H9 (cell line): ENCODE data around the gene TTC9. TPM values are rescaled to one million over a fixed set of nuclear protein-coding genes. Genes with fewer than 3 reads are reported as not detected.

ENCODE experiments used
- DNase-seq: peaks from one replicate; pipeline ENCODE4 v3.0.0-alpha.2; 2017
- H2AFZ ChIP-seq: one replicate; pipeline ENCODE4 v1.6.1; 2013; ENCODE audit warnings: mild to moderate bottlenecking, low read length, control low read depth, moderate library complexity
- H2AK5ac ChIP-seq: 2 replicates; pipeline ENCODE4 v1.6.1; 2013; ENCODE audit warnings: low read length, control low read depth, mixed read lengths; ENCODE audit not compliant: insufficient read length
- H2BK120ac ChIP-seq: one replicate; pipeline ENCODE4 v1.6.1; 2013; ENCODE audit warnings: low read depth, mild to moderate bottlenecking, low read length, control low read depth, inconsistent platforms; ENCODE audit not compliant: poor library complexity, severe bottlenecking
- H2BK12ac ChIP-seq: 2 replicates; pipeline ENCODE4 v1.6.1; 2013; ENCODE audit warnings: low read length, control low read depth, mixed read lengths, low read depth; ENCODE audit not compliant: insufficient read length
- H2BK15ac ChIP-seq: 2 replicates; pipeline ENCODE4 v1.6.1; 2013; ENCODE audit warnings: low read depth, low read length, control low read depth
- H2BK20ac ChIP-seq: one replicate; pipeline ENCODE4 v1.6.1; 2013; ENCODE audit warnings: low read depth, mild to moderate bottlenecking, low read length, control low read depth, inconsistent platforms; ENCODE audit not compliant: poor library complexity, severe bottlenecking
- H2BK5ac ChIP-seq: 2 replicates; pipeline ENCODE4 v1.6.1; 2013; ENCODE audit warnings: low read length, control low read depth, mixed read lengths; ENCODE audit not compliant: insufficient read length
- H3K14ac ChIP-seq: 2 replicates; pipeline ENCODE4 v1.6.1; 2013; ENCODE audit warnings: low read length, control low read depth; ENCODE audit not compliant: insufficient read depth
- H3K18ac ChIP-seq: 2 replicates; pipeline ENCODE4 v1.6.1; 2013; ENCODE audit warnings: low read depth, mild to moderate bottlenecking, mixed read lengths, low read length, control low read depth; ENCODE audit not compliant: insufficient read length
- H3K23ac ChIP-seq: 2 replicates; pipeline ENCODE4 v1.6.1; 2013; ENCODE audit warnings: low read length, control low read depth, mixed read lengths, low read depth; ENCODE audit not compliant: insufficient read length
- H3K23me2 ChIP-seq: 2 replicates; pipeline ENCODE4 v1.6.1; 2013; ENCODE audit warnings: low read depth, mild to moderate bottlenecking, mixed read lengths, low read length, control low read depth; ENCODE audit not compliant: insufficient read length, poor library complexity, severe bottlenecking
- H3K27ac ChIP-seq: 2 replicates; pipeline ENCODE4 v1.5.1; 2013; ENCODE audit warnings: low read length, control low read depth, mixed read lengths, low read depth; ENCODE audit not compliant: insufficient read length
- H3K27me3 ChIP-seq: 2 replicates; pipeline ENCODE4 v1.6.1; 2013; ENCODE audit warnings: low read length, control low read depth, inconsistent platforms; ENCODE audit not compliant: insufficient read depth
- H3K4ac ChIP-seq: 2 replicates; pipeline ENCODE4 v1.6.1; 2013; ENCODE audit warnings: low read depth, mild to moderate bottlenecking, control low read depth, inconsistent platforms, low read length, moderate library complexity
- H3K4me1 ChIP-seq: 2 replicates; pipeline ENCODE4 v1.6.1; 2013; ENCODE audit warnings: low read length, control low read depth, inconsistent platforms; ENCODE audit not compliant: insufficient read depth
- H3K4me2 ChIP-seq: 2 replicates; pipeline ENCODE4 v1.6.1; 2013; ENCODE audit warnings: low read length, control low read depth, mixed read lengths; ENCODE audit not compliant: insufficient read length, insufficient read depth
- H3K56ac ChIP-seq: 2 replicates; pipeline ENCODE4 v1.6.1; 2013; ENCODE audit warnings: low read depth, mild to moderate bottlenecking, mixed read lengths, low read length, control low read depth; ENCODE audit not compliant: insufficient read length
- H3K79me1 ChIP-seq: 2 replicates; pipeline ENCODE4 v1.6.1; 2013; ENCODE audit warnings: low read depth, mild to moderate bottlenecking, moderate library complexity, low read length, control low read depth, inconsistent platforms; ENCODE audit not compliant: insufficient read depth, poor library complexity, severe bottlenecking
- H3K79me2 ChIP-seq: 2 replicates; pipeline ENCODE4 v1.6.1; 2013; ENCODE audit warnings: low read length, control low read depth, inconsistent platforms; ENCODE audit not compliant: insufficient read depth
- H3K9ac ChIP-seq: 2 replicates; pipeline ENCODE4 v1.6.1; 2013; ENCODE audit warnings: low read length, control low read depth, mixed read lengths; ENCODE audit not compliant: insufficient read length; ENCODE audit errors: extremely low read depth
- H3K9me3 ChIP-seq: one replicate; pipeline ENCODE4 v1.6.1; 2013; ENCODE audit warnings: low read depth, low read length, inconsistent platforms; ENCODE audit not compliant: control insufficient read depth
- H3T11ph ChIP-seq: one replicate; pipeline ENCODE4 v1.6.1; 2013; ENCODE audit warnings: mild to moderate bottlenecking, low read length, control low read depth, inconsistent platforms
- H4K20me1 ChIP-seq: one replicate; pipeline ENCODE4 v1.6.1; 2013; ENCODE audit not compliant: control insufficient read depth, insufficient read length, insufficient read depth
- H4K5ac ChIP-seq: 2 replicates; pipeline ENCODE4 v1.6.1; 2013; ENCODE audit warnings: low read depth, mild to moderate bottlenecking, mixed read lengths, low read length, control low read depth; ENCODE audit not compliant: insufficient read length
- H4K8ac ChIP-seq: replicated peaks from 2 replicates; pipeline ENCODE4 v1.6.1; 2013; ENCODE audit warnings: low read length, control low read depth, mixed read lengths, low read depth; ENCODE audit not compliant: insufficient read length
- H4K91ac ChIP-seq: 2 replicates; pipeline ENCODE4 v1.6.1; 2013; ENCODE audit warnings: low read depth, mild to moderate bottlenecking, moderate library complexity, mixed read lengths, low read length, control low read depth; ENCODE audit not compliant: insufficient read length
- H3K27ac Mint-ChIP-seq, 3 experiments: 2 replicates in 2 of 3; 3 replicates in 1 of 3; pipeline ENCODE4 v1.8.0; 2020 to 2021; ENCODE audit warnings: mixed read lengths in 3 of 3, mild to moderate bottlenecking in 1 of 3, moderate library complexity in 1 of 3
- H3K27me3 Mint-ChIP-seq: 2 replicates; pipeline ENCODE4 v1.8.0; 2021; ENCODE audit warnings: low read depth, mild to moderate bottlenecking, moderate library complexity, mixed read lengths
- H3K36me3 Mint-ChIP-seq, 3 experiments: 2 replicates in 2 of 3; 3 replicates in 1 of 3; pipeline ENCODE4 v1.8.0; 2020 to 2021; ENCODE audit warnings: low read depth in 3 of 3, mixed read lengths in 3 of 3; ENCODE audit not compliant: insufficient read depth in 1 of 3
- H3K4me1 Mint-ChIP-seq, 2 experiments: 2 replicates each; pipeline ENCODE4 v1.8.0; 2020; ENCODE audit warnings: mixed read lengths in 2 of 2
- H3K4me3 Mint-ChIP-seq, 2 experiments: 2 replicates in 1 of 2; 3 replicates in 1 of 2; pipeline ENCODE4 v1.8.0; 2020 to 2021; ENCODE audit warnings: mild to moderate bottlenecking in 2 of 2, mixed read lengths in 2 of 2, moderate library complexity in 1 of 2
- H3K9me3 Mint-ChIP-seq, 2 experiments: 2 replicates in 1 of 2; 3 replicates in 1 of 2; pipeline ENCODE4 v1.8.0; 2020; ENCODE audit warnings: mild to moderate bottlenecking in 2 of 2, mixed read lengths in 2 of 2, moderate library complexity in 1 of 2
- CTCF ChIP-seq: fragments of 200-600 bp; sonication (generic); conservative IDR thresholded peaks from 3 replicates; pipeline ENCODE4 v1.8.0; 2021; ENCODE audit warnings: antibody characterized with exemption, mild to moderate bottlenecking
- WGBS: extraction: QIAGEN DNeasy Blood & Tissue Kit; methylation state at CpG from one replicate; pipeline ENCODE4 v1.1.7; 2013; ENCODE audit warnings: missing lambda C conversion rate, low lambda C conversion rate, mixed read lengths; ENCODE audit not compliant: insufficient read length; ENCODE audit errors: extremely low coverage; 5-methylcytosine and 5-hydroxymethylcytosine counted together
- total RNA-seq: library from RNA; stranded (reverse); gene quantifications from 2 replicates; pipeline ENCODE4 v1.2.1, GENCODE V29; 2021

The TTC9 gene
- total RNA-seq, 1 experiment from 2014 or later = 17.4 TPM

GRCh38 chr14:70713096-70713495, 71.4 kb downstream of the TTC9 start:
- Histone ChIP-seq H2BK20ac (no peak overlapping the region), H3K4me2 (no peak overlapping the region), H3K23me2 (no peaks in the 10 kb centered on the region), H2AK5ac (no peak overlapping the region), H4K20me1 (no peaks in the 10 kb centered on the region), H4K8ac (no peak overlapping the region), H3K27ac (no peak overlapping the region), H3K56ac (no peak overlapping the region), H3K14ac (no peak overlapping the region), H3K27me3 (no peaks in the 10 kb centered on the region), H2BK120ac (no peak overlapping the region), H3K79me1 (no peaks in the 10 kb centered on the region), H3K9ac (no peak overlapping the region), H2BK5ac (no peak overlapping the region), H3K18ac (no peak overlapping the region), H3K4me1 (peaks cover 12% of the 10 kb centered on the region), H3K79me2 (no peaks in the 10 kb centered on the region), H3K4ac (no peak overlapping the region), H4K91ac (no peak overlapping the region), H3T11ph (no peak overlapping the region), H3K9me3 (no peaks in the 10 kb centered on the region), H2BK12ac (no peak overlapping the region), H2AFZ (no peak overlapping the region), H2BK15ac (no peak overlapping the region), H4K5ac (no peak overlapping the region), H3K23ac (no peak overlapping the region)
- 0 out of 5 replicates have a peak, but pooled peaks cover 0 to 4% of the 10 kb centered on the region in 2 experiments for H3K9me3 Mint-ChIP-seq
- WGBS = no CpG with 5 or more reads among the region's 4 CpGs
- no peak for DNase-seq
- H3K4me1 Mint-ChIP-seq = peaks cover 55% of the 10 kb centered on the region in 2 experiments
- H3K27ac Mint-ChIP-seq = peak overlapping the region; percentile 52 to 58 (median 54); a peak in 3 of 7 replicates
- H3K4me3 Mint-ChIP-seq = no peak overlapping the region; a peak in 1 of 5 replicates
- no peak for TF ChIP-seq CTCF
- H3K27me3 Mint-ChIP-seq = no peaks in the 10 kb centered on the region; the same call in 1 of the 2 replicates
- peaks cover 0 to 5% (median 2%) of the 10 kb centered on the region in 3 experiments; a peak in 2 of 7 replicates for H3K36me3 Mint-ChIP-seq
